GM12892 (cell line): ENCODE data around the gene SPARCL1.

ENCODE experiments used
- POLR2A ChIP-seq: IDR thresholded peaks from 2 replicates; pipeline ENCODE4 v1.6.1; 2011; ENCODE audit warnings: low read depth, low read length, control low read depth
- POLR2AphosphoS5 ChIP-seq: IDR thresholded peaks from 2 replicates; pipeline ENCODE4 v1.6.1; 2011; ENCODE audit warnings: low read depth, low read length, control low read depth
- TAF1 ChIP-seq: IDR thresholded peaks from 2 replicates; pipeline ENCODE4 v1.6.1; 2011; ENCODE audit warnings: low read depth, mild to moderate bottlenecking, control low read depth, low read length, borderline replicate concordance

GRCh38 chr4:87505862-87506261 lies 23.3 kb downstream of the SPARCL1 start:
- TF ChIP-seq POLR2AphosphoS5 (no peak), POLR2A (no peak), TAF1 (no peak)
